Activated gamma-delta T cell (primary cell): ENCODE measurements around the gene FST.

Source experiments
- DNase-seq: peaks from one replicate; lab custom pipeline; 2025; lab: John Stamatoyannopoulos, UW
- total RNA-seq, 2 donors: gene quantifications; one replicate each; lab custom pipeline; 2026; lab: John Stamatoyannopoulos, UW

FST gene
- 0.13 to 0.31 reads per million in 2 donors for total RNA-seq

- no peak for DNase-seq
Measured at GRCh38 chr5:53480416-53481158, at the start of gene FST. TSS of gene FST (plus strand) at chr5:53480629. CDS start at chr5:53480792, 163 bp downstream.

GRCh38 chr5:53431665-53432064, 48.8 kb upstream of the FST start:
- DNase-seq: no peak

GRCh38 chr5:53433026-53433425, 47.4 kb upstream of the FST start:
- DNase-seq: no peak

- DNase-seq: no peak
Measured at GRCh38 chr5:53434541-53434940, 45.9 kb upstream of the FST start.

GRCh38 chr5:53436480-53437191, 43.8 kb upstream of the FST start:
- no peak for DNase-seq

- DNase-seq: no peak
Measured at GRCh38 chr5:53438079-53438478, 42.4 kb upstream of the FST start.

- DNase-seq: no peak
Measured at GRCh38 chr5:53438486-53439472, 41.6 kb upstream of the FST start.

GRCh38 chr5:53442961-53443360, 37.5 kb upstream of the FST start:
- no peak for DNase-seq

- DNase-seq: no peak
Measured at GRCh38 chr5:53445569-53445968, 34.9 kb upstream of the FST start.

- no peak for DNase-seq
Measured at GRCh38 chr5:53446908-53447307, 33.5 kb upstream of the FST start.

GRCh38 chr5:53448851-53449250, 31.6 kb upstream of the FST start:
- no peak for DNase-seq

- no peak for DNase-seq
Measured at GRCh38 chr5:53453898-53454718, 26.3 kb upstream of the FST start.

- DNase-seq: no peak
Measured at GRCh38 chr5:53454719-53455000, 25.8 kb upstream of the FST start.

GRCh38 chr5:53456366-53456765, 24.1 kb upstream of the FST start:
- DNase-seq: no peak

- DNase-seq: no peak
Measured at GRCh38 chr5:53463909-53464621, 16.4 kb upstream of the FST start.

GRCh38 chr5:53464722-53465121, 15.7 kb upstream of the FST start:
- DNase-seq: no peak

GRCh38 chr5:53469946-53470687, 10.3 kb upstream of the FST start:
- no peak for DNase-seq

GRCh38 chr5:53472279-53472678, 8.2 kb upstream of the FST start:
- no peak for DNase-seq

GRCh38 chr5:53472720-53473510, 7.5 kb upstream of the FST start:
- DNase-seq: no peak
